ENCODE data around the gene CARMIL1. TPM values are rescaled to one million over a fixed set of nuclear protein-coding genes. Genes with fewer than 3 reads are reported as not detected.
"Not testable (repeated sequence)": the region's sequence is repeated elsewhere in the genome, so short reads cannot be mapped to it uniquely, and the experiment has no call there.

The CARMIL1 gene
- total RNA-seq, 1 donor from 2014 or later: 20.8 TPM

DNA sequence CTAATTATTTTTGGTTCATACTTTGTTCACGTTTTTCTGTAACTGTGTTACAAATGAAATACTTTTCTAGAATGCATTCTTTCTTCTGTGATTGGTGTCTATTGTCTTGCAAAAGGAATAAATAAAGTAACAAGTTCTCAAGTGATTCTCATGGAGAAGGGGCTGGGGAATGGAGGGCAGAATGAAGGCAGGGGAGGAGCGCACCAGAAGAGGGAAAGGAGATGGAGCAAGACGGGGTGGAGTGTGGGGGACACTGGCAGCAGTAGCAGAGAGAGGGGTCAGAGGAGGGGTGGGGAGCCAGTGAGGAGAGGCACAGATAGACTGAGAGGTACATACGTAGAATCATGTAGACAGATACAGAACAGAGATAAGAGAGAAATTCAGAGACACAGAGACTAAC, 136.5 kb downstream of the CARMIL1 start:
- DNase-seq (ENCODE audit: low spot score) (no peak), ATAC-seq (no peak)
- intact Hi-C loops (cut with DNase I): no loop called here

DNA sequence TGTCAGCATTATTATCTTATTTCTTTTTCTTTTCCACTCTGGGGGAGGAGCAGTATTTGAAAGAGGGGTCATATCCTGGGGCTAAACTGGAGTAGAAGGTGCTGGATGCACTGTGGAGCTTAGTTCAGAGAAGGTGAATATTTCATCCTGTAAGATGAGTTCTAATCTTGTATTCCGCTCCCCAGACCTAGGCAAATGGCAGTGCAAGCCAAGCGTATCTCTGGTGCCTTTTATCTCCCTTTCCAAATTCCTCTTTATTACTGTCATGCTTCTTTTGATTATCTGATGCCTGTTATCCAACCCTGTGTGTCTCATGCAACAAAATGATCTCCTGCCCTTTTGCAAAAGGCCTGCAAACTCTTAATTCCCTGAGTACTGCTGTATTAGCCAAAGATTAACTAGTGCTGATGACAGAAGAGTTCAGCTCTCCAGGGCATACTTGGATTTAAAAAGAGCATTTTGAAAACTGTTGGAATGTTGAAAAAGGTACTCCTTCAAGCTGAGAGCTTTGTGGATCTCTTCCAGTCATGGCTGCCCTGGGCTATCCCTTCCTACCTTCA, 138.0 kb downstream of the CARMIL1 start:
- peak; percentile 6 for ATAC-seq

GRCh38 chr6:25418454-25419052, 139.4 kb downstream of the CARMIL1 start:
- no peak for ATAC-seq
- intact Hi-C loops (cut with DNase I): no loop called here
- no peak for DNase-seq (ENCODE audit: low spot score)

More for the DNA sequence above, 138.0 kb downstream of the CARMIL1 start:
- no peak for DNase-seq (ENCODE audit: low spot score)
- intact Hi-C loops (cut with DNase I): no loop called here

DNA sequence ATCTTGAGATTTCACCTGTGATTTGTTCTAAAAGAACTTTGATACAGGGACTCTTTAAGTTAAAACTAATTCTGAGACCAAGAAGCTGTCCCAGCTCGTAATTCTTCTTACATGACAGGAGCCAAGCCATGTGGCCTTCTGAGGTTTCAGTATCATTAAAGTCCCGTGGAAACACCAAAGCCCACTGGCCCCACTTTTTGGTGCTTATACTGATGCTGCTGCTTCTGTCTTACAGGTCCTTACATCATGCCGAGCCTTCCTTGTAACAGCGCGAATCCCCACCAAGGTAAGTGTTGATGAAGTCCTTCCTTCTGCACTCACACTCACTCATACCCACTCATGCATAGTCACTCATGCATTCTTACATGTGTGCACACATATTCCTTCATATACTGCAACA, 140.7 kb downstream of the CARMIL1 start:
- ATAC-seq (no peak), DNase-seq (ENCODE audit: low spot score) (no peak)
- intact Hi-C loops (cut with DNase I): no loop called here

- no peak for ATAC-seq
- DNase-seq (ENCODE audit: low spot score): no peak
Observed at GRCh38 chr6:25423358-25423757, 144.2 kb downstream of the CARMIL1 start.

GRCh38 chr6:25424303-25424702, 145.1 kb downstream of the CARMIL1 start:
- DNase-seq (ENCODE audit: low spot score): no peak
- no peak for ATAC-seq
- intact Hi-C loops (cut with DNase I): no loop called here

More at GRCh38 chr6:25423358-25423757, 144.2 kb downstream of the CARMIL1 start:
- intact Hi-C loops (cut with DNase I): no loop called here

DNA sequence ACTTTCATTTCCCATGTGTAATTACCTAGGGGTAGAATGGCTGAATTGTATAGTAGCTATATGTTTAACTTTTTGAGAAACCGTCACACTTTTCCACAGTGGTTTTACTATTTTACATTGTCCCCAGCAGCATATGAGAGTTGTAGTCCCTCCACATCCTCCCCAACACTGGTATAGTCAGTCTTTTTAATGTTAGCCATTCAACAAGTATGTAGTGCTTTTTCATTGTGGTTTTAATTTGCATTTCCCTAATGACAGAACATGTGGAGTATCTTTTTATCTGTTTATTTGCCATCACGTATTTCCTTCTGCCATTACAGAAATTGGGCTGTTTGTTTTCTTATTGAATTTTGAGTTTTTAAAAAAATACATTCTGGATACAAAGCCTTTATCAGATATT, 148.4 kb downstream of the CARMIL1 start:
- ATAC-seq: no peak
- no peak for DNase-seq (ENCODE audit: low spot score)
- intact Hi-C loops (cut with DNase I): no loop called here

DNA sequence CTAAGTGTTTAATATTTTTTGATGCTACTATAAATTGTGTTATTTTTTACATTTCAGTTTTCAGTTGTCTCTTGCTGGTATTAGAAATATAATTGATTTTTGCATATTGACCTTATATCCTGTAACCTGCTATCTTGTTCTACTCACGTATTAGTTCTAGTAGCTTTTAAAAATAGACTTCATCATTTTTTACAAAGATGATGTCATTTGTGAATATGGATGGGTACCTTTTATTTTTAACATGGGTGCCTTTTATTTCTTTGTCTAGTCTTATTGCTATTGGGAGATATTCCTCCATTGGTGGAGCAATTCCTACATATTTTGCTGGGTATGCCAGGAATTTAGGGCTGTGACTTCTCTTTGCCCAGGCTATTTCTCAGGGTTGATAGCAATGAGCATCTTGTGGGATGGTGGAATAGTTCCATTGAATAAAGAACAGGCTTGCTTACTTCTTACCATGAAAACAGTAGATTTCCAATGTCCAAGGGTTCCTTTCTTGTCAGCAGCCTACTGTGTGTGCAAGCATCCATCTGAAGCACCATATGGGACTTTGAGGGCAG, 149.7 kb downstream of the CARMIL1 start:
- ATAC-seq (no peak), DNase-seq (ENCODE audit: low spot score) (no peak)
- intact Hi-C loops (cut with DNase I): no loop called here

GRCh38 chr6:25431306-25431974, 152.3 kb downstream of the CARMIL1 start:
- no peak for ATAC-seq
- intact Hi-C loops (cut with DNase I): no loop called here

GRCh38 chr6:25431975-25432307, 152.8 kb downstream of the CARMIL1 start:
- intact Hi-C loops (cut with DNase I): no loop called here
- ATAC-seq (no peak), DNase-seq (ENCODE audit: low spot score) (no peak)

More at GRCh38 chr6:25431306-25431974, 152.3 kb downstream of the CARMIL1 start:
- DNase-seq (ENCODE audit: low spot score): no peak

GRCh38 chr6:25434921-25435320, 155.7 kb downstream of the CARMIL1 start:
- ATAC-seq: no peak
- intact Hi-C loops (cut with DNase I): no loop called here

GRCh38 chr6:25435416-25435985, 156.3 kb downstream of the CARMIL1 start:
- no peak for DNase-seq (ENCODE audit: low spot score)
- no peak for ATAC-seq
- intact Hi-C loops (cut with DNase I): no loop called here

More at GRCh38 chr6:25434921-25435320, 155.7 kb downstream of the CARMIL1 start:
- no peak for DNase-seq (ENCODE audit: low spot score)

GRCh38 chr6:25436760-25437159, 157.6 kb downstream of the CARMIL1 start:
- DNase-seq (ENCODE audit: low spot score) (no peak), ATAC-seq (no peak)
- intact Hi-C loops (cut with DNase I): no loop called here

DNA sequence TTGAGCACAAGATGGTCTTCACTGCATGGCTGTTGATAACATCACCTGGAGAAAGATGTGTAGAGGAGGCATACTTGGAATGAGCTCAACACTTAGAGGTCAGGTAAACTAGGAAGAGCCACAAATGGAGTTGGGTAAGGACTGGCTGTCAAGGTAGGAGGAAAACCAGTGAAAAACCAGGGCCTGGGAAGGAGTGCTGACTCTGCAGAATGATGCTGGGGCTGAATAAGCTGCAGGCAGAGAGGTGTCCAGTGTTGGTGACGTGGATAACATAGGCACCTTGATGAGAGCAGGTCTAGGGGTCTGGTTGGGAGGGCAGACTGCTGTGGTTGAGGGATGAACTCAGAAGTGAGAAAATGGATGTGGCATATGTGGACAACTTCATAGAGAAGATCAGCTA, 160.2 kb downstream of the CARMIL1 start:
- DNase-seq (ENCODE audit: low spot score) (no peak), ATAC-seq (no peak)
- intact Hi-C loops (cut with DNase I): no loop called here

DNA sequence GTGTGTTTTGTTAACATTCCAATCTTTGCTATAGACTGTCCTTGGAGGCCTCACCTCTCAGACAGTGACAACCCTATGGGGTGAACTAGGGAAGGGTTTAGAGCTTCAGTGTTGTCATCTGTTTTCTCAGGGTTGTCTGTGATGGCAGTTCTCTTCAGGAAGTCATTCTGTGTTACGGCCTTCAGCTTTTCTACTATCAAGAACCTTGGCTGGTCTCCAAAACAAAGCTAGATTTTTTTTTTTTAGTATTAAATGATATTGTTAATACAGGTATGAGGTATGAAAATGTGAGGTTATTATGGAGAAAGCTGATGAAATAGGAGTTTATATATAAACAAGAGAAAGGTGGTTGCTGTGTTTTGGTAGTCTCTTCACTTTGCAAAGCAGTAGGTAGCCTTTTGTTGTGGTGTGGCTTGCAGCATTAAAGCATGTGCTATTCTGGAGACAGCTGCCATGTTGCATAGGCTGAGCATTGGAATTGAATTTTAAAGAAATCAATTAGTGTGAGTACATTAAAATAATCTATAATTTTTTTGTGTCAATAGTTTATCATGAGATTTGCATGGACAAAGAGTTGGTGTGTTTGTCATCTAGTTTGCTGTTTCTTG, 162.6 kb downstream of the CARMIL1 start:
- DNase-seq (ENCODE audit: low spot score) (no peak), ATAC-seq (no peak)
- intact Hi-C loops (cut with DNase I): no loop called here

DNA sequence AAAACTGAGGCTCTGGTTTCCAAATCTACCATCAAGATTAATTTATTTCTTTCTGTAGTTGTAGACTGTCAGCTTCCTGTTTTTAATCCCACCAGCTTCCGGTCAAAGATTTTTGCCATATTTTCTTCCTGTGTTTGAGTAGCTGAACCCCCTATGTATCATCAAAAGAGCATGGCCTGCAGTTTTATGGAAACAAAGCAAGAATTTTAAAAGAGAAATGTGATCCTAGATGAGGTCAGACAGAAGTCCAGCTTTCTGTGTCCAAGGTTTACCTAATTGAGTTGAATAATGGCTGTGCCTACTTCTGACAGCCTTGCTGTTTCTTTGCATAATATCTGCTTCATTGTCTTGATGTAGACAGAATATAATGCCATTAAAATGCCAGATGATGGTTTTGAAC, 163.7 kb downstream of the CARMIL1 start:
- ATAC-seq (no peak), DNase-seq (ENCODE audit: low spot score) (no peak)
- intact Hi-C loops (cut with DNase I): no loop called here

DNA sequence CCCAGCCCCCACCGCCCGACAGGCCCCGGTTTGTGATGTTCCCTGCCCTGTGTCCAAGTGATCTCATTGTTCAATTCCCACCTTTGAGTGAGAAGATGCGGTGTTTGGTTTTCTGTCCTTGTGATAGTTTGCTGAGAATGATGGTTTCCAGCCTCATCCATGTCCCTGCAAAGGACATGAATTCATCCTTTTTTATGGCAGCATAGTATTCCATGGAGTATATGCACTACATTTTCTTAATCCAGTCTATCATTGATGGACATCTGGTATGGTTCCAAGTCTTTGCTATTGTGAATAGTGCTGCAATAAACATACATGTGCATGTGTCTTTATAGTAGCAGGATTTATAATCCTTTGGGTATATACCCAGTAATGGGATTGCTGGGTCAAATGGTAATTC, 165.3 kb downstream of the CARMIL1 start:
- ATAC-seq; intact Hi-C loops (cut with DNase I); DNase-seq (ENCODE audit: low spot score): not testable (repeated sequence)

GRCh38 chr6:25446830-25447569, 167.8 kb downstream of the CARMIL1 start:
- intact Hi-C loops (cut with DNase I): no loop called here
- DNase-seq (ENCODE audit: low spot score) (no peak), ATAC-seq (no peak)

DNA sequence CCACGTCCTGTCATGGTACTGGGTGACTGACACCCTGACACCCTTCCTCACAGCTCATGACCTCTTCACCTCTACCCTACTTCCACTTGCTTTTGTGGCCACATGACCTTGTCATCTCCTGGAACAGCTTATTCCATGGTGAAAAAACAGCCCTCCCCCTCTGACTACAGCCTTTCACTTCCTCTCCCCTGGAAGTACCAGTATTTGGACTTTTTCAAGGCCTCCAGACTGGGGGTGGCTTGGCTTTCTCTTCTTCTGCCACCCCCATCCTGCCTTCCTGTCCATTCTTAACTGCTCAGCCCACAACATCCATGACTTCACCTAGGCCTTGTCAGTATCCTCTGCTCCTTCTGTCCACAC, 168.4 kb downstream of the CARMIL1 start:
- intact Hi-C loops (cut with DNase I): no loop called here

More for the DNA sequence above, 168.4 kb downstream of the CARMIL1 start:
- ATAC-seq (no peak), DNase-seq (ENCODE audit: low spot score) (no peak)

All from sciatic nerve (tissue), 2 donors.